Smooth muscle cell (in vitro differentiated cells): ENCODE data around the gene NYNRIN. TPM values are rescaled to one million over a fixed set of nuclear protein-coding genes. Genes with fewer than 3 reads are reported as not detected.

Experiments used
- DNase-seq: peaks from one replicate; lab custom pipeline; 2025; ENCODE audit not compliant: unreplicated experiment; lab: John Stamatoyannopoulos, UW
- H2AFZ ChIP-seq: fragments of 200-600 bp; sonication (generic); 2 replicates; pipeline ENCODE4 v1.6.0; 2016; ENCODE audit warnings: antibody characterized with exemption, low read depth, mild to moderate bottlenecking
- H3F3A ChIP-seq: fragments of 200-600 bp; sonication (generic); 2 replicates; pipeline ENCODE4 v1.6.0; 2017; ENCODE audit warnings: antibody characterized with exemption, low read depth
- H3K27ac ChIP-seq: fragments of 200-600 bp; sonication (generic); 2 replicates; pipeline ENCODE4 v1.5.1; 2016; ENCODE audit warnings: low read depth, mild to moderate bottlenecking
- H3K27me3 ChIP-seq: fragments of 200-600 bp; sonication (generic); 2 replicates; pipeline ENCODE4 v1.6.1; 2016; ENCODE audit warnings: low read depth, mild to moderate bottlenecking
- H3K36me3 ChIP-seq: fragments of 200-600 bp; sonication (generic); 2 replicates; pipeline ENCODE4 v1.5.1; 2016; ENCODE audit warnings: low read depth
- H3K4me1 ChIP-seq: fragments of 200-600 bp; sonication (generic); 2 replicates; pipeline ENCODE4 v1.5.1; 2016; ENCODE audit warnings: low read depth
- H3K4me2 ChIP-seq: fragments of 200-600 bp; sonication (generic); 2 replicates; pipeline ENCODE4 v1.6.0; 2016; ENCODE audit warnings: mild to moderate bottlenecking
- H3K4me3 ChIP-seq: fragments of 200-600 bp; sonication (generic); 2 replicates; pipeline ENCODE4 v1.5.1; 2016; ENCODE audit warnings: mild to moderate bottlenecking
- H3K79me2 ChIP-seq: fragments of 200-600 bp; sonication (generic); 2 replicates; pipeline ENCODE4 v1.6.0; 2016; ENCODE audit warnings: low read depth, mild to moderate bottlenecking
- H3K9ac ChIP-seq: fragments of 200-600 bp; sonication (generic); 2 replicates; pipeline ENCODE4 v1.6.0; 2016; ENCODE audit warnings: low read depth
- H3K9me3 ChIP-seq: fragments of 200-600 bp; sonication (generic); replicated peaks from 2 replicates; pipeline ENCODE4 v1.5.1; 2016; ENCODE audit warnings: low read depth
- H4K20me1 ChIP-seq: fragments of 200-600 bp; sonication (generic); 2 replicates; pipeline ENCODE4 v1.6.0; 2016; ENCODE audit warnings: low read depth
- WGBS: methylation state at CpG from one replicate; pipeline ENCODE4 v1.1.7; 2016; ENCODE audit warnings: low lambda C conversion rate; 5-methylcytosine and 5-hydroxymethylcytosine counted together
- polyA plus RNA-seq: library from polyadenylated mRNA; unstranded; fragments of >200 nt; fragmentation: Nextera tagmentation; extraction: Ambion mirVana; gene quantifications from 2 replicates; pipeline ENCODE4 v1.2.1, GENCODE V29; 2016
- total RNA-seq: library from RNA; depleted of rRNA; stranded (reverse); fragments of >200 nt; gene quantifications from 2 replicates; pipeline ENCODE4 v1.2.3, GENCODE V29; 2014
- TF ChIP-seq, protein P1 (sequence below): fragments of 200-600 bp; sonication (generic); IDR thresholded peaks from 2 replicates; pipeline ENCODE4 v1.5.1; 2017; ENCODE audit warnings: borderline replicate concordance, mild to moderate bottlenecking, antibody characterized with exemption; ENCODE audit not compliant: insufficient read depth, poor library complexity, severe bottlenecking

The NYNRIN gene
- total and polyA plus RNA-seq, 2 experiments from 2014 or later: 30.3 to 38.0 TPM

DNA sequence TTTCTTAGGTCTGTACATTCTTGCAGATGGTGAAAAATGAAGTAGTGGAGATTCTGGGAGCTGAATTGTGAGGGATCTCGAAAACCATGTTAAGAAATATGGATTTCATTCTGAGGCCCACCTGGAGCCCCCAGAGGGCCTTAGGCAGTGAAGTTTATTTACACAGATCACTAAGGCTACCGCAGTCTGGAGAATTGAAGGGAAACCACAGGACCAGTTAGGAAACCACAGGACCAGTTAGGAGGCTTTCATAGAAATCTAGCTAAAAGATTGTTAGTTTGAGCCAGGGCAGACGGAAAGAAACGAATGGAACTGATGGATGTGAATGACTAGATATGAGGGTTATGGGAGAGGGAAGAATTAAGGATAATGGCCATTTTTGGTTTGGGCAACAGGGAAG, 23.5 kb downstream of the NYNRIN start:
- peaks cover 4% of the 10 kb centered on the region for H3F3A ChIP-seq
- no peak overlapping the region for H3K27ac ChIP-seq
- TF ChIP-seq, protein P1, sequence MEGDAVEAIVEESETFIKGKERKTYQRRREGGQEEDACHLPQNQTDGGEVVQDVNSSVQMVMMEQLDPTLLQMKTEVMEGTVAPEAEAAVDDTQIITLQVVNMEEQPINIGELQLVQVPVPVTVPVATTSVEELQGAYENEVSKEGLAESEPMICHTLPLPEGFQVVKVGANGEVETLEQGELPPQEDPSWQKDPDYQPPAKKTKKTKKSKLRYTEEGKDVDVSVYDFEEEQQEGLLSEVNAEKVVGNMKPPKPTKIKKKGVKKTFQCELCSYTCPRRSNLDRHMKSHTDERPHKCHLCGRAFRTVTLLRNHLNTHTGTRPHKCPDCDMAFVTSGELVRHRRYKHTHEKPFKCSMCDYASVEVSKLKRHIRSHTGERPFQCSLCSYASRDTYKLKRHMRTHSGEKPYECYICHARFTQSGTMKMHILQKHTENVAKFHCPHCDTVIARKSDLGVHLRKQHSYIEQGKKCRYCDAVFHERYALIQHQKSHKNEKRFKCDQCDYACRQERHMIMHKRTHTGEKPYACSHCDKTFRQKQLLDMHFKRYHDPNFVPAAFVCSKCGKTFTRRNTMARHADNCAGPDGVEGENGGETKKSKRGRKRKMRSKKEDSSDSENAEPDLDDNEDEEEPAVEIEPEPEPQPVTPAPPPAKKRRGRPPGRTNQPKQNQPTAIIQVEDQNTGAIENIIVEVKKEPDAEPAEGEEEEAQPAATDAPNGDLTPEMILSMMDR: no peak
- H3K4me2 ChIP-seq: no peak overlapping the region
- no peaks in the 10 kb centered on the region for H3K36me3 ChIP-seq
- no peak overlapping the region for H3K4me3 ChIP-seq
- DNase-seq: no peak
- no peaks in the 10 kb centered on the region for H3K27me3 ChIP-seq
- H4K20me1 ChIP-seq: no peaks in the 10 kb centered on the region
- H2AFZ ChIP-seq: no peak overlapping the region
- no peaks in the 10 kb centered on the region for H3K4me1 ChIP-seq
- H3K9me3 ChIP-seq: no peaks in the 10 kb centered on the region
- no peaks in the 10 kb centered on the region for H3K79me2 ChIP-seq
- H3K9ac ChIP-seq: no peak overlapping the region
- WGBS: 41% methylated on average over 4 of the region's 4 CpGs

DNA sequence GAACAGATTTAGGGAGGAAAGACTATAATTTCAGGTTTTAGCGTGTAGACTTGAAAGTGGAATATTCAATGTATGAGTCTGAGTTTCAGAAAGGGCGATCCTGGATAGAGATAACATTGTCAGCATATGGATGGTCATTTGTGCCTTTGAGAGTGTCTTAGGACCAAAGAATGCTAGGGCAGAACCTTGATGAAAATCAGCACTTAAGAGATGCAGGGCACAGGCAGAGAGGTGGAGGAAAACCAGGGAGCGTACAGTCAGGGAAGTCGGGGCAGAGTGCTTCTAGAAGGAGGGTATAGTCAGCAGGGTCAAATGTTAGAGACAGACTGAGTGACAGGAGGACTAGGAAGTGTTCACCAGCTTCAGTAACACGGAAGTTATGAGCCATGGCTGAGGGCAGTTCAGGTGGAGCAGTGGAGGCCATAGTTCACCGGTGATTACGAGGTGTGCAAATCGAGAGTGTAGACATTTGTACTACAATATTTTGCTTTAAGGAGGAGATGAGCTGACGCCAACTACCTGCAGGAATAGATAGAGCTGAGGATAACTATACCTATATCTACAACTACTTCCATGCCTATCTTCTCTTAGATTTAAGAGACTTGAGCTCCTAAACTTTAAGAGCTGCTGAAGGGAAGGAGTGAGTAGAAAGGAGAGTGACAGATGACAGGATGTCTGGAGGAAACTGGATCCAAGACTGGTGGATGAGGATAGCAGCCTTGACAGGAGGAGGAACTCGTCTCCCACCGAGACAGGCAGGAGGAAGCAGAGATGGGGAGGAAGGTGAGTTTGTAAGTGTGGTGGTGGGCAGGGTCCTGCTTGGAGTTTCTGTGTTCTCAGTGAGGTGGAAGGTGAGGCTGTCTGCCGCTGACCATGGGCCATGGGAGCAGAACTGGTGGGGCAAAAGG, 24.1 kb downstream of the NYNRIN start:
- Histone ChIP-seq H3K27me3 (no peaks in the 10 kb centered on the region), H3K9ac (no peak overlapping the region), H4K20me1 (no peaks in the 10 kb centered on the region), H3K4me3 (no peak overlapping the region), H3K79me2 (no peaks in the 10 kb centered on the region), H3K4me2 (no peak overlapping the region), H3K36me3 (no peaks in the 10 kb centered on the region), H3K4me1 (no peaks in the 10 kb centered on the region), H3F3A (peaks cover 4% of the 10 kb centered on the region), H3K27ac (no peak overlapping the region), H2AFZ (no peak overlapping the region), H3K9me3 (no peaks in the 10 kb centered on the region)
- 86% methylated on average over 12 of the region's 12 CpGs for WGBS
- TF ChIP-seq, protein P1: no peak
- DNase-seq: no peak

DNA sequence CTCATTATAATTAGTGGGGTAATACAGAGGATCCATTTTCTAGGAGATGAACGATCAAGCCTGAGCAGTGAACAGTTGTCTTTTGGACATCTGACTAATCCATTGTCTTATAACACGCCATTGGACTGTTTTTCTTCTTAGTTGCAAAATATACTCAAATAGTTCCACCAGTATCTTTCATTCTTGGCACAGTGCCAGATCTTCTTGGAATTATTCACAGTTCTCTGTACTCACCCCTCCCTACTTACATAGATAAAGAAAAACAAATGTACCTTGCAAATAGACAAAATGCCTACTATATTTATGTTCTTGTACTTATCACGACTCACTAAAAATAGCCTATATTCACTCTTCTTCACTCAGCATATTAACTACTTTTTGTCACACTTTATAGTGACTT, 26.9 kb downstream of the NYNRIN start:
- no peak overlapping the region for H3K4me3 ChIP-seq
- H3K79me2 ChIP-seq: peaks cover 6% of the 10 kb centered on the region
- no peak overlapping the region for H2AFZ ChIP-seq
- peaks cover 7% of the 10 kb centered on the region for H3K4me1 ChIP-seq
- H3K36me3 ChIP-seq: no peaks in the 10 kb centered on the region
- no peaks in the 10 kb centered on the region for H4K20me1 ChIP-seq
- DNase-seq: no peak
- TF ChIP-seq, protein P1: no peak
- H3F3A ChIP-seq: peaks cover 5% of the 10 kb centered on the region
- no peak overlapping the region for H3K9ac ChIP-seq
- no peak overlapping the region for H3K27ac ChIP-seq
- 85% methylated on average over 3 of the region's 3 CpGs for WGBS
- H3K4me2 ChIP-seq: no peak overlapping the region
- no peaks in the 10 kb centered on the region for H3K27me3 ChIP-seq
- no peaks in the 10 kb centered on the region for H3K9me3 ChIP-seq
